ENCODE measurements around the gene KDF1. TPM values are rescaled to one million over a fixed set of nuclear protein-coding genes. Genes with fewer than 3 reads are reported as not detected.

Gene KDF1
- total RNA-seq, 3 donors from 2014 or later: 10.1 to 27.0 (median 20.4) TPM

DNA sequence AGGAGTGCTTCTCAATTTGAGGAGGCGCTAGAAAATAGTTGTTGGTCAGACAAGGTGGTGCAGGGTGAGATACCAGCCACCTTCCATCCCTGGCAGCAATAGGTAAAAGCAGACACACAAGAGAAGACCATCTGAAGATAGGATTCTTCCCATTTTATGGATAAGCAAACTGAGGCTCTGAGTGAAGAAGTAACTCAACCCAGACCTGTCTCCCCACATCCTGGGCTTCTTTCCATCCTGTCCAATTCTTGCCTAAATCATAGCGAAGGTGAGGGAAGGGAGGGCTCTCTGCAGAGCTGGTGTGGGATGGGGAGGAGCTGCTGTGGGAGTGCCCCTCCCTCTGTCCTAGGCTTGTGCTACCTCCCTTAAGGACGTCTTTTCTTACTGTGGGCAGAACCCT lies 11.3 kb upstream of the KDF1 start:
- DNase-seq (no peak), ATAC-seq (no peak)
- H3K4me3 ChIP-seq: no peak overlapping the region
- H3K36me3 ChIP-seq (ENCODE audit: low read depth): no peaks in the 10 kb centered on the region
- H3K9me3 ChIP-seq: no peaks in the 10 kb centered on the region
- intact Hi-C loops (cut with DNase I, micrococcal nuclease): no loop called here
- no peaks in the 10 kb centered on the region for H3K4me1 ChIP-seq (ENCODE audit: low read depth)
- TF ChIP-seq, protein P1, sequence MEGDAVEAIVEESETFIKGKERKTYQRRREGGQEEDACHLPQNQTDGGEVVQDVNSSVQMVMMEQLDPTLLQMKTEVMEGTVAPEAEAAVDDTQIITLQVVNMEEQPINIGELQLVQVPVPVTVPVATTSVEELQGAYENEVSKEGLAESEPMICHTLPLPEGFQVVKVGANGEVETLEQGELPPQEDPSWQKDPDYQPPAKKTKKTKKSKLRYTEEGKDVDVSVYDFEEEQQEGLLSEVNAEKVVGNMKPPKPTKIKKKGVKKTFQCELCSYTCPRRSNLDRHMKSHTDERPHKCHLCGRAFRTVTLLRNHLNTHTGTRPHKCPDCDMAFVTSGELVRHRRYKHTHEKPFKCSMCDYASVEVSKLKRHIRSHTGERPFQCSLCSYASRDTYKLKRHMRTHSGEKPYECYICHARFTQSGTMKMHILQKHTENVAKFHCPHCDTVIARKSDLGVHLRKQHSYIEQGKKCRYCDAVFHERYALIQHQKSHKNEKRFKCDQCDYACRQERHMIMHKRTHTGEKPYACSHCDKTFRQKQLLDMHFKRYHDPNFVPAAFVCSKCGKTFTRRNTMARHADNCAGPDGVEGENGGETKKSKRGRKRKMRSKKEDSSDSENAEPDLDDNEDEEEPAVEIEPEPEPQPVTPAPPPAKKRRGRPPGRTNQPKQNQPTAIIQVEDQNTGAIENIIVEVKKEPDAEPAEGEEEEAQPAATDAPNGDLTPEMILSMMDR (IDR thresholded peaks at IDR 0.05): no peak

DNA sequence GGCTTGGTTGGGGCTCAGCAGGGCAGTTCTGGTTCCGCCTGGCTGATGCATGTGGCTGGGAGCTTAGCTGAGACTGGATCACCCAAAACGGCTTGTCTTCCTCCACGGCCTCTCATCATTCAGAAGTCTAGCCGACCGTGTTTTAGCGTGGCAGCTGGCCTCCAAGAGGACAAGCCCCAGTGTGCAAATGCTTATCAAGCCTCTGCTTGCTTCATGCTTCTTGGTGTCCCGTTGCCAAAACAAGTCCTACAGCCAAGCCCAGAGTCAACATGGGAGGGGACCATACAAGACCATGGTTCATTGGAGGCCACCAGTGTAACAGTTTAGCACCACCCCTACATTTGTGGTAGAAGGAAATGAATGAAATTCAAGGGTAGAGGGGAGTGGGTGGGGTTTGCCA lies 10.5 kb upstream of the KDF1 start:
- H3K9me3 ChIP-seq: no peaks in the 10 kb centered on the region
- DNase-seq: peak in 1 of 3 donors; percentile 68
- TF ChIP-seq, protein P1 (IDR thresholded peaks at IDR 0.05): no peak
- no peak overlapping the region for H3K4me3 ChIP-seq
- H3K36me3 ChIP-seq (ENCODE audit: low read depth): no peaks in the 10 kb centered on the region
- intact Hi-C loops (cut with DNase I, micrococcal nuclease): no loop called here
- peak; percentile 91 for ATAC-seq
- no peaks in the 10 kb centered on the region for H3K4me1 ChIP-seq (ENCODE audit: low read depth)

DNA sequence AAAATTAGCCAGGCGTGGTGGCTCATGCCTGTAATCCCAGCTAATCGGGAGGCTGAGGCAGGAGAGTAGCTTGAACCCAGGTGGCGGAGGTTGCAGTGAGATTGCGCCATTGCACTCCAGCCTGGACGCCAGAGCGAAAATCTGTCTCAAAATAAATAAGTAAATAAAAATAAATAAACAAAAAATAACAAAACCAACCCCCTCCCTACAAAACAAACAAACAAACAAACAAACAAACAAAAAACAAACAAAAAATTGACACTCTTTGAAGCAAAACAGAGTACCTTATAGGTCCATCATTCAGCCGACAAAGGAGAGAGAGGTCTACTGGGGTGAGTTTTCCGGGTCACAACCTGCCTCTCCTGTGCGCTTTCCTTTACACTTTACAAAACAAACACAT lies 5.4 kb upstream of the KDF1 start:
- Histone ChIP-seq H3K4me1 (ENCODE audit: low read depth) (peaks cover 2% of the 10 kb centered on the region), H3K4me3 (no peak overlapping the region), H3K9me3 (no peaks in the 10 kb centered on the region), H3K36me3 (ENCODE audit: low read depth) (no peaks in the 10 kb centered on the region)
- TF ChIP-seq, protein P1 (IDR thresholded peaks at IDR 0.05): no peak
- DNase-seq: no peak
- no peak for ATAC-seq
- intact Hi-C loops (cut with DNase I, micrococcal nuclease): no loop called here

DNA sequence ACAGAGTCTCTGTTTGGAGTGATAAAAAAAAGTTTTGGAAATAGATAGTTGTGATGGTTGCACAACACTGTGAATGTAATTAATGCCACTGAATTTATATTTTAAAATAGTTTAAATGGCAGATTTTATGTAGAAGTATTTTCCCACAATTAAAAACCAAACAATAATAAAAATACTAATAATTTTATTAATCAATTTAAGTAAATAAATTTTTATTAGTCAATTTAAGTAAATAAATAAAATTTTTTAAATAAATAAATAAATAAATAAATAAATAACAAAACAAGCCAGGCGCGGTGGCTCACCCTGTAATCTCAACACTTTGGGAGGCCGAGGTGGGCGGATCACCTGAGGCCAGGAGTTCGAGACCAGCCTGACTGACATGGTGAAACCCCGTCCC lies 4.9 kb upstream of the KDF1 start:
- intact Hi-C loops (cut with DNase I, micrococcal nuclease): no loop called here
- Histone ChIP-seq H3K36me3 (ENCODE audit: low read depth) (no peaks in the 10 kb centered on the region), H3K4me1 (ENCODE audit: low read depth) (peaks cover 2% of the 10 kb centered on the region), H3K9me3 (no peaks in the 10 kb centered on the region), H3K4me3 (no peak overlapping the region)
- no peak for ATAC-seq
- DNase-seq: no peak
- TF ChIP-seq, protein P1 (IDR thresholded peaks at IDR 0.05): no peak

DNA sequence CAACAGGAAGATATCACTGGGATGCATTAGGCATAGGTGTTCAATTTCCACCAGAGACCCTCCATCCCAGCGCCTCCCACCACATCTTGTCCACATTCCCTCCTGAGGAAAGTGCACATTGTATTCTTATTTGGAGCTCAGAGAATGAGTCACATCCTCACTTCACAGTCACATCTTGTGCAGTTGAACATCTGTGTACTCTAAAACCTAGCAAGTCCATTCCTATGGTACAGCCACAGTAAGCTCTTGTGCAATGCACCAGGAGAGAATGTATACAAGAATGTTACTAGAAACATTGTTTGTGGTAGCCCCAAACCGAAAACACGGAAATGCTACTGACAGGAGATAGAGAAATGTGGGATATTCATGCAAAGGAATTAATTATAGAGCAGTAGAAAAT lies 1.6 kb upstream of the KDF1 start:
- intact Hi-C loops (cut with DNase I, micrococcal nuclease): no loop called here
- H3K36me3 ChIP-seq (ENCODE audit: low read depth): no peaks in the 10 kb centered on the region
- peak in 1 of 3 donors; percentile 1 for DNase-seq
- no peak for ATAC-seq
- peaks cover 12% of the 10 kb centered on the region for H3K4me1 ChIP-seq (ENCODE audit: low read depth)
- H3K4me3 ChIP-seq: no peak overlapping the region
- TF ChIP-seq, protein P1 (IDR thresholded peaks at IDR 0.05): no peak
- H3K9me3 ChIP-seq: no peaks in the 10 kb centered on the region

DNA sequence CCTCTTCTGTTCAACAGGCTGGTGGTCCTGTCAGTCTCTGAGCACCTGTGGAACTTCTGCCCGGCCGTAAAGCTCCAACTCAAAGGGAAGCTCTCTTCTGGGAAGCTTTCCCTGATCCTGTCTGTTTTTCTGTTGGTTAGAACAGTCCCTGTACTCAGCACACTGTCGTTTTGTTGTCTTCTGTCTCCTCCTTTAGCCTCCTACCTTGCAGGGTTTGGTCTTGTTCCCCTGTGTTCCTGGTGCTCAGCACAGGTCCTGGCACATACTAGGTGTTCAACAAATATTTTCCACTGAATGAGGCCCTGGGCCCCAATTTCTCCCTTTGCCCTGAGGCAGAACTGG lies 328 bp upstream of the KDF1 start:
- Histone ChIP-seq H3K4me1 (ENCODE audit: low read depth) (peaks cover 12% of the 10 kb centered on the region), H3K9me3 (no peaks in the 10 kb centered on the region), H3K36me3 (ENCODE audit: low read depth) (no peaks in the 10 kb centered on the region), H3K4me3 (peak overlapping the region; percentile 75)
- TF ChIP-seq, protein P1 (IDR thresholded peaks at IDR 0.05): no peak
- no peak for DNase-seq
- ATAC-seq: peak; percentile 26
- intact Hi-C loops (cut with DNase I, micrococcal nuclease): no loop called here

Measured in mucosa of descending colon (tissue), 3 donors.